Right lobe of liver (tissue), 6 donors: Measurements from ENCODE around the gene GLS. TPM values are rescaled to one million over a fixed set of nuclear protein-coding genes. Genes with fewer than 3 reads are reported as not detected.
"Not testable (repeated sequence)": the region's sequence is repeated elsewhere in the genome, so short reads cannot be mapped to it uniquely, and the experiment has no call there.

ENCODE experiments used
- ATAC-seq, 4 donors: fragments of 200-7000 bp; cut with Tn5 transposase; one replicate each; pipeline ENCODE4 v1.9.1; 2020; ENCODE audit warnings: mild to moderate bottlenecking in 4 of 4, moderate library complexity in 4 of 4
- DNase-seq, 3 donors: peaks; one replicate each; pipeline ENCODE4 v3.0.0-alpha.2; 2020
- H3K27ac ChIP-seq, 3 donors: fragments of 200-600 bp; one replicate each; pipeline ENCODE4 v1.8.0; 2022
- H3K27me3 ChIP-seq, 2 donors: fragments of 200-600 bp; one replicate each; pipeline ENCODE4 v1.8.0; 2022
- H3K36me3 ChIP-seq, 4 donors: fragments of 200-600 bp; sonication (generic) in 1 of 4; one replicate each; pipeline versions ENCODE4 v1.5.1 to v1.8.0; 2017 to 2022; ENCODE audit warnings: control low read depth in 1 of 4
- H3K4me1 ChIP-seq, 4 donors: fragments of 200-600 bp; sonication (generic) in 1 of 4; one replicate each; pipeline versions ENCODE4 v1.5.1 to v1.8.0; 2017 to 2022; ENCODE audit warnings: control low read depth in 1 of 4
- H3K4me3 ChIP-seq, 3 donors: fragments of 200-600 bp; one replicate each; pipeline ENCODE4 v1.8.0; 2022
- H3K9me3 ChIP-seq, 4 donors: fragments of 200-600 bp; sonication (generic) in 1 of 4; one replicate each; pipeline versions ENCODE4 v1.5.1 to v1.8.0; 2017 to 2022; ENCODE audit warnings: control low read depth in 1 of 4
- POLR2A ChIP-seq: fragments of 450-650 bp; IDR thresholded peaks from one replicate; pipeline ENCODE4 v1.6.1; 2017; ENCODE audit warnings: antibody characterized with exemption, mild to moderate bottlenecking
- WGBS: methylation state at CpG from one replicate; pipeline ENCODE4 v1.1.6; 2018; ENCODE audit warnings: low coverage, low lambda C conversion rate; ENCODE audit not compliant: insufficient coverage; ENCODE audit errors: missing lambda C conversion rate; 5-methylcytosine and 5-hydroxymethylcytosine counted together
- intact Hi-C, 2 donors: fragments of 100-400 bp; cut with DNase I; formaldehyde crosslinking; loops; one replicate each; pipeline versions ENCODE4 v1.11.2 to v1.14.1; 2022
- total RNA-seq, 6 experiments: library from RNA; depleted of rRNA in 2 of 6; stranded (reverse); fragments of >200 nt in 2 of 6; fragmentation: NEBNext Ultra II Directional in 3 of 6; extraction: Animal tissue kit (Norgen Biotek cat#: 25700) in 3 of 6; gene quantifications; one replicate each; pipeline versions ENCODE4 v1.1.0 to v1.2.4, GENCODE V29; 2016 to 2023
- TF ChIP-seq, protein P1 (sequence below), 4 donors: fragments of 200-600 bp in 3 of 4; fragments of 450-650 bp in 1 of 4; IDR thresholded peaks; one replicate each; pipeline versions ENCODE4 v1.5.1 to v1.8.0; 2016 to 2022; ENCODE audit warnings: antibody characterized with exemption in 4 of 4, mild to moderate bottlenecking in 2 of 4
- donor health status: DM: no; HTN: yes; CAD: no.
- donor health status: DM: no; HTN: no; CAD: no.
- donor health status: DM: no; HTN: no; CAD: no.
- donor health status: DM: no; HTN: yes; CAD: no.
- donor health status: DM: no; HTN: yes; CAD: no.

Gene GLS
- total RNA-seq, 6 experiments from 2014 or later, result 6.6 to 25.0 (median 16.9) TPM

DNA sequence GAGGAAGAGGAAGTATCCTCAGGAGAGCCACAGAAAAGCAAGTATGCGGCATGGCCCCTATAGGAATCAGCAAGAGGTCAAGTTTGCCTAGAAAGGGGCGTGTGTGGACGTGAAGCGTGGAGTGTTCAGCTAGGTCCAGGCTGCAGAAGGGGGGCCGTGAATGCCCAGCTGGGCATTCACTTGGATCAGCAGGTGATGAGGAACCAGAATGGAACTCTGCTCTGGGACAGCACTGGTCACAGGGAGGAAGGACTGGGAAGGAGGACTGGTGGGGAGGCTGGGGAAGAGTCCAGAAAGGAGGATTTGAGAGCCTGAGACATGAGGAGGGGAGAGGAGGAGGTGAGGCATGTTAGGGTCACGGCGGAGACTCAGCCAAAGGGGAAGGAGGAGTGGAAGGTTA, 113.5 kb downstream of the GLS start:
- 93% methylated on average over 5 of the region's 7 CpGs for WGBS
- no peak for ATAC-seq
- Histone ChIP-seq H3K9me3 (no peaks in the 10 kb centered on the region), H3K27ac (no peak overlapping the region), H3K4me3 (no peak overlapping the region), H3K27me3 (no peaks in the 10 kb centered on the region), H3K36me3 (peaks cover 25 to 100% (median 52%) of the 10 kb centered on the region in 4 donors), H3K4me1 (no peaks in the 10 kb centered on the region)
- TF ChIP-seq, protein P1, sequence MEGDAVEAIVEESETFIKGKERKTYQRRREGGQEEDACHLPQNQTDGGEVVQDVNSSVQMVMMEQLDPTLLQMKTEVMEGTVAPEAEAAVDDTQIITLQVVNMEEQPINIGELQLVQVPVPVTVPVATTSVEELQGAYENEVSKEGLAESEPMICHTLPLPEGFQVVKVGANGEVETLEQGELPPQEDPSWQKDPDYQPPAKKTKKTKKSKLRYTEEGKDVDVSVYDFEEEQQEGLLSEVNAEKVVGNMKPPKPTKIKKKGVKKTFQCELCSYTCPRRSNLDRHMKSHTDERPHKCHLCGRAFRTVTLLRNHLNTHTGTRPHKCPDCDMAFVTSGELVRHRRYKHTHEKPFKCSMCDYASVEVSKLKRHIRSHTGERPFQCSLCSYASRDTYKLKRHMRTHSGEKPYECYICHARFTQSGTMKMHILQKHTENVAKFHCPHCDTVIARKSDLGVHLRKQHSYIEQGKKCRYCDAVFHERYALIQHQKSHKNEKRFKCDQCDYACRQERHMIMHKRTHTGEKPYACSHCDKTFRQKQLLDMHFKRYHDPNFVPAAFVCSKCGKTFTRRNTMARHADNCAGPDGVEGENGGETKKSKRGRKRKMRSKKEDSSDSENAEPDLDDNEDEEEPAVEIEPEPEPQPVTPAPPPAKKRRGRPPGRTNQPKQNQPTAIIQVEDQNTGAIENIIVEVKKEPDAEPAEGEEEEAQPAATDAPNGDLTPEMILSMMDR (IDR thresholded peaks at IDR 0.05), result no peak
- TF ChIP-seq POLR2A, result no peak
- intact Hi-C loops, result no loop called here
- no peak for DNase-seq

DNA sequence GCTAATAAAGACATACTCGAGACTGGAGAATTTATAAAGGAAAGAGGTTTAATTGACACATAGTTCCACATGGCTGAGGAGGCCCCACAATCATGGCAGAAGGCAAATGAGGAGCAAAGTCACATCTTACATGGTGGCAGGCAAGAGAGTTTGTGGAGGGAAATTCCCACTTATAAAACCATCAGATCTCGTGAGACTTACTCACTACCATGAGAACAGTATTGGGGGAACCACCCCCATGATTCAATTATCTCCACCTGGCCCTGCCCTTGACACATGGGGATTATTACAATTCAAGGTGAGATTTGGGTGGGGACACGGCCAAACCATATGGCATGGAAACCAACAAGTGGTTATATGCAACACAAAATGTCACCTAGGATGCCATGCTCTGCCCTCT, 114.7 kb downstream of the GLS start:
- intact Hi-C loops, ATAC-seq: not testable (repeated sequence)
- 69% methylated on average over 3 of the region's 3 CpGs for WGBS

GRCh38 chr2:190996338-190996946, 115.8 kb downstream of the GLS start:
- WGBS, result 88% methylated on average over 4 of the region's 5 CpGs
- H3K27me3 ChIP-seq, result no peaks in the 10 kb centered on the region
- DNase-seq, result no peak
- intact Hi-C loops, result no loop called here
- TF ChIP-seq, protein P1 (IDR thresholded peaks at IDR 0.05), result peak; percentile 44 to 64 (median 58)
- TF ChIP-seq POLR2A, result no peak
- H3K4me3 ChIP-seq, result no peak overlapping the region
- no peak overlapping the region for H3K27ac ChIP-seq
- H3K9me3 ChIP-seq, result no peaks in the 10 kb centered on the region
- peak; percentile 71 to 85 (median 76) for ATAC-seq
- no peaks in the 10 kb centered on the region for H3K4me1 ChIP-seq
- H3K36me3 ChIP-seq, result peaks cover 18 to 100% (median 55%) of the 10 kb centered on the region in 4 donors

More for the DNA sequence above, 114.7 kb downstream of the GLS start:
- not testable (repeated sequence) for DNase-seq, H3K27me3 ChIP-seq, H3K27ac ChIP-seq, H3K4me1 ChIP-seq, H3K9me3 ChIP-seq, H3K4me3 ChIP-seq
- peaks cover 27 to 100% (median 54%) of the 10 kb centered on the region in 4 donors for H3K36me3 ChIP-seq

DNA sequence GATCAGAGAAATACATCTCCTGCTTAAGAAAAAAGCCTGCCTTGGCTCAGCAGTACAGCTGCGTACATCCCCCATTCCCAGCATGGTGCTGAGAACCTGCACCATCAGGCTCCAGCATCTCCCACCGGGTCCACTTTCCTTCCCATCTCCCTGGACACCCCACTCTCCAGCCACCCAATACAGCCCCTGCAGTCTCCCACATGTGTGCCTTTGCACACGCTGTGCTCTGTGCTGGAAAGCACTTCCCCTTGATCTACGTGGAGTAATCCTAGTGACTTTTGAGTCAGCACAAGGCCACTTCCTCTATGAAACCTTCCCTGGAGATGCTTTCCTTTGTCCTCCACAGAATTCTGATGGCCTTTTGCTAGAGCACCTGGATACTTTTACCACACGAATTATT, 116.3 kb downstream of the GLS start:
- DNase-seq, result no peak
- H3K27ac ChIP-seq, result no peak overlapping the region
- peak; percentile 45 to 60 (median 58) for ATAC-seq
- H3K36me3 ChIP-seq, result peaks cover 18 to 100% (median 54%) of the 10 kb centered on the region in 4 donors
- WGBS, result 55% methylated on average over 4 of the region's 5 CpGs
- intact Hi-C loops, result no loop called here
- H3K27me3 ChIP-seq, result no peaks in the 10 kb centered on the region
- H3K4me1 ChIP-seq, result no peaks in the 10 kb centered on the region
- TF ChIP-seq, protein P1 (IDR thresholded peaks at IDR 0.05), result no peak
- no peak for TF ChIP-seq POLR2A
- H3K9me3 ChIP-seq, result no peaks in the 10 kb centered on the region
- no peak overlapping the region for H3K4me3 ChIP-seq

DNA sequence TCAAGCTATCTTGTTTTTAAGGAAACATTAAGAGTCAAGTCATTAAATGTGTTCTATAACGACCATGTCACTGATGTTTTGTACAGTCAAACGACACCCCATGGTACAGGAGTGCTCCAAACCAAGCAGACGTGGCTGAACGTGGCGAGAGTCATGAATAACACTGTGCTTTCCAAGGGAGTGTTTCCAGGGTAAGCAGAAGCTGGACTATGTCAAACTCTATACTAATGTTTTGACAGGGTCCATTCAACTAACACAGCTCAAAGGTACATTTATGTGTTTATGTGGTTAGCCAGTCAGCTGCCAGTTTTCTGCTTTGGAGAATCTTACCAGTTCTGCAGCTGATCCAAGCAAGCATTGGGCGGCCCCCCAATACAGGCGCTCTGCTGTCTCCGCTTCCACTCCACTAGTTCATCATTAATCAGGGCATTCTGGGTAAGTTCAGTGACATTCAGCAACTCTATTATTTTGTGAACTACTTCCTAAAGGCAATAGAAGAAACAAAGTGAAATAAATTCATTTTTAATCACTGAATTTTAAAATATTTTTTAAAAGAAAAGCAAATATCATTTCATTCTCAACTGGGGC, 117.0 kb downstream of the GLS start:
- DNase-seq (no peak), ATAC-seq (no peak)
- Histone ChIP-seq H3K27me3 (no peaks in the 10 kb centered on the region), H3K9me3 (no peaks in the 10 kb centered on the region), H3K27ac (no peak overlapping the region), H3K4me1 (no peaks in the 10 kb centered on the region), H3K36me3 (peaks cover 20 to 100% (median 54%) of the 10 kb centered on the region in 4 donors), H3K4me3 (no peak overlapping the region)
- 75% methylated on average over 7 of the region's 8 CpGs for WGBS
- intact Hi-C loops, result no loop called here
- TF ChIP-seq, protein P1 (IDR thresholded peaks at IDR 0.05), result no peak
- TF ChIP-seq POLR2A, result no peak
